ENCODE measurements around the gene GTF2A2.

The GTF2A2 gene

DNA sequence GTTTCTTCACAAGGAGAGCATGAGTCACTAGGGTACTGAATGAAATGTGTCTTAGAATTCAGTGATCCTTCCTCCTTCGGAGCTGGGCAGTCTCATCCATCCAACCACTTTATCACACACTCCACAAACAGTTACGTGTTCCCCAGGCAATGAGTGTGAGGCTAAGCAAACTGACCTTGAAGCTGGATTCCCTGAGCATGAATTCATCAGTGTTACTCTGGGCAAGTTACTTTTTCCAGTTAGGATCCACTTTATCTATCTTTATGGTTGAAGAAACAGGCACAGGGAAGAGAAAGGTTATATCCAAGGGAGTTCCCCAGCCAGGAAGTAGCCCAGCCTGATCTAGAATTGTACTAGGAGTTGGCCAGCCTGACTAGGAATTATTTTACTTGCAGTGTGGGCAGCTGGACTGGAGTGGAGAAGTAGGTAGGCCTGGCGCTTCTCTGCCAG lies 62.8 kb downstream of the GTF2A2 start:
- peak; percentile 19 for DNase-seq (ENCODE audit: low read depth)
- no peak for TF ChIP-seq CTCF (conservative IDR thresholded peaks at IDR 0.05; ENCODE audit: low read depth, low read length)
- H3K4me3 ChIP-seq (ENCODE audit: low read length), result no peak overlapping the region

- TF ChIP-seq CTCF (conservative IDR thresholded peaks at IDR 0.05; ENCODE audit: low read depth, low read length), result no peak
- no peak for DNase-seq (ENCODE audit: low read depth)
- H3K4me3 ChIP-seq (ENCODE audit: low read length), result no peak overlapping the region
These were observed 66.0 kb downstream of the GTF2A2 start for GRCh38 chr15:59591356-59591755.

GRCh38 chr15:59590027-59590426 lies 67.3 kb downstream of the GTF2A2 start:
- TF ChIP-seq CTCF (conservative IDR thresholded peaks at IDR 0.05; ENCODE audit: low read depth, low read length), result no peak
- no peak for DNase-seq (ENCODE audit: low read depth)
- H3K4me3 ChIP-seq (ENCODE audit: low read length), result no peak overlapping the region
